Upper lobe of left lung (tissue), 6 donors: Measurements from ENCODE around the gene PPL. TPM values are rescaled to one million over a fixed set of nuclear protein-coding genes. Genes with fewer than 3 reads are reported as not detected.

Experiments used
- ATAC-seq, 2 donors: fragments of 200-7000 bp; cut with Tn5 transposase; one replicate each; pipeline ENCODE4 v1.9.1; 2022; ENCODE audit warnings: mild to moderate bottlenecking in 2 of 2, moderate library complexity in 2 of 2; ENCODE audit not compliant: low FRiP score in 2 of 2
- DNase-seq, 2 donors: peaks; one replicate each; pipeline ENCODE4 v3.0.0-alpha.2; 2019 to 2020
- H3K27ac ChIP-seq, 4 donors: fragments of 200-600 bp; sonication (generic); one replicate each; pipeline ENCODE4 v1.5.1; 2016 to 2019
- H3K27me3 ChIP-seq, 4 donors: fragments of 200-600 bp; sonication (generic); one replicate each; pipeline ENCODE4 v1.5.1; 2017 to 2019
- H3K36me3 ChIP-seq, 4 donors: fragments of 200-600 bp; sonication (generic); one replicate each; pipeline ENCODE4 v1.5.1; 2016 to 2019
- H3K4me1 ChIP-seq, 4 donors: fragments of 200-600 bp; sonication (generic); one replicate each; pipeline ENCODE4 v1.5.1; 2018 to 2019
- H3K4me3 ChIP-seq, 4 donors: fragments of 200-600 bp; sonication (generic); one replicate each; pipeline ENCODE4 v1.5.1; 2017 to 2019; ENCODE audit warnings: mild to moderate bottlenecking in 2 of 4, moderate library complexity in 1 of 4
- H3K9me3 ChIP-seq, 4 donors: fragments of 200-600 bp; sonication (generic); one replicate each; pipeline ENCODE4 v1.5.1; 2018 to 2019
- EP300 ChIP-seq, 4 donors: sonication (generic); formaldehyde crosslinking; IDR thresholded peaks; one replicate each; pipeline ENCODE4 v1.5.1; 2017; ENCODE audit warnings: antibody characterized with exemption in 4 of 4, control low read depth in 2 of 4
- POLR2A ChIP-seq, 4 donors: fragments of 450-650 bp; IDR thresholded peaks; one replicate each; pipeline ENCODE4 v1.5.1; 2016 to 2017; ENCODE audit warnings: antibody characterized with exemption in 4 of 4, mild to moderate bottlenecking in 2 of 4
- POLR2AphosphoS5 ChIP-seq, 2 donors: sonication (generic); formaldehyde crosslinking; IDR thresholded peaks; one replicate each; pipeline ENCODE4 v1.5.1; 2017; ENCODE audit warnings: antibody characterized with exemption in 2 of 2
- WGBS, 2 donors: methylation state at CpG; one replicate each; pipeline ENCODE4 v1.1.5; 2017 to 2018; 5-methylcytosine and 5-hydroxymethylcytosine counted together
- total RNA-seq, 6 donors: library from RNA; depleted of rRNA in 4 of 6; stranded (reverse); fragments of >200 nt in 4 of 6; gene quantifications; one replicate each; pipeline versions ENCODE4 v1.1.0 to v1.2.1, GENCODE V29; 2016 to 2021
- TF ChIP-seq, protein P1 (sequence below), 6 experiments: fragments of 450-650 bp in 4 of 6; fragments of 200-600 bp in 2 of 6; sonication (generic) in 2 of 6; IDR thresholded peaks; one replicate each; pipeline ENCODE4 v1.5.1; 2016 to 2019; ENCODE audit warnings: antibody characterized with exemption in 6 of 6
- donor health status: DM: no; HTN: no; CAD: no; lungs with moderate emphysema.
- donor health status: DM: no; HTN: yes; CAD: no; lungs with severe emphysema.

PPL gene
- total RNA-seq, 6 donors from 2014 or later: 72.7 to 156 (median 132) TPM

DNA sequence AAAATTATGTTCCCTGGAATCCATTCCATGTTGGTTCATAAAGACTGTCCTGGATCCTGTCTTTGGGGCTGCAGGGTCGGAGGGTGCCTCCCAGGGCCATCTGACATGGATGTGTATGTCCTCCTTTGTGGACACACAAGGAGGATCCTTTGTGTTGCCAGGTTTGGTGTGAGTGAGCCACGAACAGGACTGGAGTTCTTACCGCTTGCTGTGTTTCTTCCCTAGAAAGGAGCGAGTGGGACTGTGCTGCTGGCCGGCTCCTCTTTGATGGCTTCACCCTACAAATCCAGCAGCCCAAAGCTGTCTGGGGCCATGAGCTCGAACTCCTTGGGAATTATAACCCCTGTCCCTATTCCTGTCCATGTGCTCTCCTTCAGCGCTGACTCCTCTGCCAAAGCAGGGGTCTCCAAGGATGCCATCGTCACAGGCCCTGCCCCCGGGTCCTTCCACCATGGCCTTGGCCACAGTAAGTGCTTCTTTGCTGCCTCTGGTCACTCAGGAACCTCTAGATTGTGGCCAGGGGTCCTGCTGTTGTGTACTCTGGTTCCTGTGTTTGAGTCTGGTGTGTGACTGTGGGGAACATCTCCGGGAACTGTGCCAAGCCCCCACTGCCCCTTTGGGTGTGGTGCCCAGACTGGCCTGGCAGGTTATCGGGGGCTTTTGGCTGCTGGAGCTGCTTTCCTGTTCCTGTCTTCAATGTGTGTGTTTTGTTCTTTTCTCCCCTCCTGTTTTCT is 60.1 kb downstream of the PPL start:
- DNase-seq (no peak), ATAC-seq (no peak)
- peaks cover 60 to 100% (median 95%) of the 10 kb centered on the region in 4 donors for H3K36me3 ChIP-seq
- H3K4me1 ChIP-seq: peaks cover 0 to 2% (median under 1%) of the 10 kb centered on the region in 4 donors
- H3K27ac ChIP-seq: no peak overlapping the region
- TF ChIP-seq EP300 (IDR thresholded peaks at IDR 0.05): no peak
- no peak for TF ChIP-seq POLR2A (IDR thresholded peaks at IDR 0.05)
- TF ChIP-seq POLR2AphosphoS5 (IDR thresholded peaks at IDR 0.05): no peak
- TF ChIP-seq, protein P1, sequence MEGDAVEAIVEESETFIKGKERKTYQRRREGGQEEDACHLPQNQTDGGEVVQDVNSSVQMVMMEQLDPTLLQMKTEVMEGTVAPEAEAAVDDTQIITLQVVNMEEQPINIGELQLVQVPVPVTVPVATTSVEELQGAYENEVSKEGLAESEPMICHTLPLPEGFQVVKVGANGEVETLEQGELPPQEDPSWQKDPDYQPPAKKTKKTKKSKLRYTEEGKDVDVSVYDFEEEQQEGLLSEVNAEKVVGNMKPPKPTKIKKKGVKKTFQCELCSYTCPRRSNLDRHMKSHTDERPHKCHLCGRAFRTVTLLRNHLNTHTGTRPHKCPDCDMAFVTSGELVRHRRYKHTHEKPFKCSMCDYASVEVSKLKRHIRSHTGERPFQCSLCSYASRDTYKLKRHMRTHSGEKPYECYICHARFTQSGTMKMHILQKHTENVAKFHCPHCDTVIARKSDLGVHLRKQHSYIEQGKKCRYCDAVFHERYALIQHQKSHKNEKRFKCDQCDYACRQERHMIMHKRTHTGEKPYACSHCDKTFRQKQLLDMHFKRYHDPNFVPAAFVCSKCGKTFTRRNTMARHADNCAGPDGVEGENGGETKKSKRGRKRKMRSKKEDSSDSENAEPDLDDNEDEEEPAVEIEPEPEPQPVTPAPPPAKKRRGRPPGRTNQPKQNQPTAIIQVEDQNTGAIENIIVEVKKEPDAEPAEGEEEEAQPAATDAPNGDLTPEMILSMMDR (IDR thresholded peaks at IDR 0.05): no peak
- H3K9me3 ChIP-seq: no peaks in the 10 kb centered on the region
- WGBS, 2 donors: 83 to 84% methylated on average over 6 to 11 of the region's 11 CpGs
- H3K4me3 ChIP-seq: no peak overlapping the region
- no peaks in the 10 kb centered on the region for H3K27me3 ChIP-seq

DNA sequence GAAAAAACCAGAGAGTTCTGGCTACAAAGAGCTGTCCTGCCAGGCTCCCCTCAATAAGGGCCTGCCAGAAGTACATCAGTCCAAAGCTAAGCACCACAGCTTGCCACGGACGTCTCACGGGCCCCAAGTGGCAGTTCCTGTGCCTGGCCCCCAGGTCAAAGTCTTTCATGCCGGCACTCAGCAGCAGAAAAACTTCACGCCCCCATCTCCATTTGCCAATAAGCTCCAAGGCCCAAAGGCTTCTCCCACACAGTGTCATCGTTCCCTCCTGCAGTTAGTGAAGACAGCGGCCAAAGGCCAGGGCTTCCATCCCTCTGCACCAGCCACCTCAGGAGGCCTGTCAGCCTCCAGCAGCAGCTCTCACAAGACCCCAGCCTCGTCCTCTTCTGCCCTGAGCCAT is 62.3 kb downstream of the PPL start:
- ATAC-seq: no peak
- Histone ChIP-seq H3K4me1 (peaks cover 0 to 10% (median 5%) of the 10 kb centered on the region in 4 donors), H3K36me3 (peaks cover 45 to 100% (median 93%) of the 10 kb centered on the region in 4 donors), H3K27me3 (no peaks in the 10 kb centered on the region), H3K9me3 (no peaks in the 10 kb centered on the region), H3K27ac (no peak overlapping the region), H3K4me3 (no peak overlapping the region)
- no peak for TF ChIP-seq POLR2A (IDR thresholded peaks at IDR 0.05)
- TF ChIP-seq EP300 (IDR thresholded peaks at IDR 0.05): no peak
- TF ChIP-seq, protein P1 (IDR thresholded peaks at IDR 0.05): no peak
- TF ChIP-seq POLR2AphosphoS5 (IDR thresholded peaks at IDR 0.05): no peak
- no peak for DNase-seq
- WGBS, 2 donors: 91 to 95% methylated on average over 5 to 8 of the region's 8 CpGs

DNA sequence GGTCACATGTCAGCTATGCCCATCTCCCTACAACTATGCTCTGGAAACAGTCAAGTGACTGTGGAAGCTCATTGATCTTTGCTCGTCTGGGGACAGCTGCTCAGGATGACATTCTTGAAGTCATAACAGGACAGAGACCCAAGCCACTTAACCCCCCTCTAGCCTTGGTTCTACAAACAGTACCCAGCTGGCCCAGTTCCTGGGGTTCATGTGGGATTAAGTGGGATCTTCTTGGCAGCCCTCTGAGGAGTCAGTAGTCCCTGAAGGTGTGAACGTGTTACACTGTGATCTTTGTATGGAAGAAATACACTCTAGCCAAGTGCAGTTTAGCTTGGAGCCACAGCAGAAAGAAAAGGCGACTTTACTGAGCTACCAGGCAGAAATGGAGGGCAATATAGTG is 63.9 kb downstream of the PPL start:
- peak in 1 of 2 donors; percentile 3 for DNase-seq
- Histone ChIP-seq H3K27ac (no peak overlapping the region), H3K36me3 (peaks cover 35 to 96% (median 86%) of the 10 kb centered on the region in 4 donors), H3K9me3 (no peaks in the 10 kb centered on the region), H3K4me1 (peaks cover 0 to 24% (median 17%) of the 10 kb centered on the region in 4 donors), H3K27me3 (no peaks in the 10 kb centered on the region), H3K4me3 (no peak overlapping the region)
- no peak for ATAC-seq
- no peak for TF ChIP-seq POLR2AphosphoS5 (IDR thresholded peaks at IDR 0.05)
- TF ChIP-seq, protein P1 (IDR thresholded peaks at IDR 0.05): no peak
- no peak for TF ChIP-seq POLR2A (IDR thresholded peaks at IDR 0.05)
- no peak for TF ChIP-seq EP300 (IDR thresholded peaks at IDR 0.05)
- WGBS, 2 donors: 84 to 88% methylated on average over 3 of the region's 3 CpGs

DNA sequence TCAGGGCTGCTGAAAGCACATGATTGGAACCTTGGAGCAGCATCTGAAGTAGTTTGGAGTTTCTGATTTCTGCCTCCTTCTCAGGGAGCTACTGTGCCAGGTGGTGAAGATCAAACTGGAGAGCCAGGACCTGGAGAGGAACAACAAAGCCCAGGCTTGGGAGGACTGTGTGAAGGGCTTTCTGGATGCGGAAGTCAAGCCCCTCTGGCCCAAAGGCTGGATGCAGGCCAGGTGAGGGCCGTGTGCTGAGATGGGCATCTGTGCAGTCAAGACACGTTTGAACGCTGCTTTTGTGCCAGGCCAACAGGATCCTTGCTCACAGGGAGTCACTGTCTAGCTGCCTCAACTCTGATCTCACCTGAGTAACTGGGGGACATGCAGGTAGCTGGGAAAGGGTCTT is 65.9 kb downstream of the PPL start:
- TF ChIP-seq POLR2A (IDR thresholded peaks at IDR 0.05) (no peak), EP300 (IDR thresholded peaks at IDR 0.05) (no peak), POLR2AphosphoS5 (IDR thresholded peaks at IDR 0.05) (no peak)
- TF ChIP-seq, protein P1 (IDR thresholded peaks at IDR 0.05): no peak
- DNase-seq (no peak), ATAC-seq (no peak)
- no peaks in the 10 kb centered on the region for H3K27me3 ChIP-seq
- WGBS, 2 donors: 83 to 100% methylated on average over 1 to 4 of the region's 4 CpGs
- H3K27ac ChIP-seq: peak overlapping the region in 1 of 4 donors; percentile 56
- no peaks in the 10 kb centered on the region for H3K9me3 ChIP-seq
- H3K4me1 ChIP-seq: peaks cover 0 to 24% (median 19%) of the 10 kb centered on the region in 4 donors
- no peak overlapping the region for H3K4me3 ChIP-seq
- peaks cover 16 to 81% (median 68%) of the 10 kb centered on the region in 4 donors for H3K36me3 ChIP-seq
